Breast epithelium (tissue), 3 donors: ENCODE measurements around the gene WFDC11.

Experiments used
- CTCF ChIP-seq, 3 donors: fragments of 450-650 bp; IDR thresholded peaks; one replicate each; pipeline ENCODE4 v1.5.1; 2016 to 2017; ENCODE audit warnings: antibody characterized with exemption in 3 of 3, mild to moderate bottlenecking in 3 of 3, moderate library complexity in 3 of 3
- POLR2AphosphoS5 ChIP-seq, 3 donors: sonication (generic); formaldehyde crosslinking; IDR thresholded peaks; one replicate each; pipeline ENCODE4 v1.6.1; 2017; ENCODE audit warnings: antibody characterized with exemption in 3 of 3

- TF ChIP-seq POLR2AphosphoS5 (IDR thresholded peaks at IDR 0.05) (no peak), CTCF (IDR thresholded peaks at IDR 0.05) (no peak)
Measured at GRCh38 chr20:45701873-45702272, 31.8 kb upstream of the WFDC11 start, which contains the start of gene WFDC13.
